SK-N-SH treated with all-trans-retinoic acid at 6 μM for 48 hours (cell line): ENCODE measurements around the gene GPR160.

ENCODE experiments used
- ATAC-seq: fragments of 200-7000 bp; cut with Tn5 transposase; 3 replicates; pipeline ENCODE4 v1.9.1; 2020; ENCODE audit warnings: mild to moderate bottlenecking, moderate library complexity
- ARNTL ChIP-seq: fragments of 450-650 bp; formaldehyde crosslinking; IDR thresholded peaks from 2 replicates; pipeline ENCODE4 v1.5.0; 2020; ENCODE audit warnings: low read depth, mild to moderate bottlenecking, moderate library complexity, borderline replicate concordance
- BACH2 ChIP-seq: fragments of 250-450 bp; sonication (Bioruptor Pico); IDR thresholded peaks from 2 replicates; pipeline ENCODE4 v1.9.0; 2021; ENCODE audit warnings: mild to moderate bottlenecking, borderline replicate concordance
- CSDC2 ChIP-seq: fragments of 250-450 bp; sonication (Bioruptor Pico); IDR thresholded peaks from 2 replicates; pipeline ENCODE4 v1.5.0; 2020; ENCODE audit warnings: mild to moderate bottlenecking, moderate library complexity
- CSRNP3 ChIP-seq: fragments of 250-450 bp; sonication (Bioruptor Pico); IDR thresholded peaks from 2 replicates; pipeline ENCODE4 v1.5.1; 2021; ENCODE audit warnings: mild to moderate bottlenecking, moderate library complexity
- ESRRG ChIP-seq: fragments of 250-450 bp; sonication (Bioruptor Pico); IDR thresholded peaks from 2 replicates; pipeline ENCODE4 v1.6.1; 2021; ENCODE audit warnings: mild to moderate bottlenecking
- GLIS3 ChIP-seq: fragments of 250-450 bp; sonication (Bioruptor Pico); IDR thresholded peaks from 2 replicates; pipeline ENCODE4 v1.5.0; 2020; ENCODE audit warnings: mild to moderate bottlenecking, moderate library complexity
- ISL1 ChIP-seq: fragments of 250-450 bp; sonication (Bioruptor Pico); IDR thresholded peaks from 2 replicates; pipeline ENCODE4 v2.1.2; 2022; ENCODE audit warnings: mild to moderate bottlenecking, moderate library complexity
- OSR1 ChIP-seq: fragments of 250-450 bp; sonication (Bioruptor Pico); IDR thresholded peaks from 2 replicates; pipeline ENCODE4 v1.8.0; 2022; ENCODE audit warnings: moderate library complexity, mild to moderate bottlenecking, inconsistent platforms
- PPARA ChIP-seq: fragments of 250-450 bp; sonication (Bioruptor Pico); IDR thresholded peaks from 2 replicates; pipeline ENCODE4 v1.5.0; 2020; ENCODE audit warnings: mild to moderate bottlenecking, borderline replicate concordance
- RARB ChIP-seq: fragments of 250-450 bp; sonication (Bioruptor Pico); IDR thresholded peaks from 2 replicates; pipeline ENCODE4 v1.8.0; 2021; ENCODE audit warnings: mild to moderate bottlenecking, moderate library complexity
- SNAI2 ChIP-seq: fragments of 250-450 bp; sonication (Bioruptor Pico); IDR thresholded peaks from 2 replicates; pipeline ENCODE4 v1.5.0; 2020; ENCODE audit warnings: mild to moderate bottlenecking, moderate library complexity
- TCF4 ChIP-seq: fragments of 250-450 bp; sonication (Bioruptor Pico); IDR thresholded peaks from 2 replicates; pipeline ENCODE4 v1.8.0; 2021; ENCODE audit warnings: mild to moderate bottlenecking, moderate library complexity, borderline replicate concordance
- TSHZ2 ChIP-seq: fragments of 250-450 bp; sonication (Bioruptor Pico); IDR thresholded peaks from 2 replicates; pipeline ENCODE4 v1.5.0; 2020; ENCODE audit warnings: mild to moderate bottlenecking, moderate library complexity
- ZC3H10 ChIP-seq: fragments of 250-450 bp; sonication (Bioruptor Pico); IDR thresholded peaks from 2 replicates; pipeline ENCODE4 v1.5.1; 2021; ENCODE audit warnings: mild to moderate bottlenecking, moderate library complexity
- ZFP3 ChIP-seq: fragments of 250-450 bp; sonication (Bioruptor Pico); IDR thresholded peaks from 2 replicates; pipeline ENCODE4 v1.5.0; 2020; ENCODE audit warnings: mild to moderate bottlenecking, moderate library complexity
- ZFP30 ChIP-seq: fragments of 450-650 bp; formaldehyde crosslinking; IDR thresholded peaks from 2 replicates; pipeline ENCODE4 v1.5.0; 2022; ENCODE audit warnings: mild to moderate bottlenecking, moderate library complexity
- ZNF565 ChIP-seq: fragments of 450-650 bp; formaldehyde crosslinking; conservative IDR thresholded peaks from 2 replicates; pipeline ENCODE4 v1.5.0; 2020; ENCODE audit warnings: low read depth, mild to moderate bottlenecking, moderate library complexity
- ZNF70 ChIP-seq: fragments of 450-650 bp; formaldehyde crosslinking; IDR thresholded peaks from 2 replicates; pipeline ENCODE4 v1.5.0; 2020; ENCODE audit warnings: mild to moderate bottlenecking, moderate library complexity
- ZNF8 ChIP-seq: fragments of 450-650 bp; formaldehyde crosslinking; IDR thresholded peaks from 2 replicates; pipeline ENCODE4 v1.5.0; 2020; ENCODE audit warnings: mild to moderate bottlenecking, moderate library complexity
- TF ChIP-seq, protein P1 (sequence below): fragments of 250-450 bp; sonication (Bioruptor Pico); IDR thresholded peaks from 2 replicates; pipeline ENCODE4 v1.5.1; 2020; ENCODE audit warnings: low read depth, mild to moderate bottlenecking, moderate library complexity
- TF ChIP-seq, protein P2 (sequence below): fragments of 250-450 bp; sonication (Bioruptor Pico); IDR thresholded peaks from 2 replicates; pipeline ENCODE4 v1.8.0; 2021; ENCODE audit warnings: low read depth, mild to moderate bottlenecking, moderate library complexity, borderline replicate concordance
- TF ChIP-seq, protein P3 (sequence below): fragments of 250-450 bp; sonication (Bioruptor Pico); IDR thresholded peaks from 2 replicates; pipeline ENCODE4 v1.8.0; 2020; ENCODE audit warnings: mild to moderate bottlenecking, moderate library complexity, borderline replicate concordance

The GPR160 gene

DNA sequence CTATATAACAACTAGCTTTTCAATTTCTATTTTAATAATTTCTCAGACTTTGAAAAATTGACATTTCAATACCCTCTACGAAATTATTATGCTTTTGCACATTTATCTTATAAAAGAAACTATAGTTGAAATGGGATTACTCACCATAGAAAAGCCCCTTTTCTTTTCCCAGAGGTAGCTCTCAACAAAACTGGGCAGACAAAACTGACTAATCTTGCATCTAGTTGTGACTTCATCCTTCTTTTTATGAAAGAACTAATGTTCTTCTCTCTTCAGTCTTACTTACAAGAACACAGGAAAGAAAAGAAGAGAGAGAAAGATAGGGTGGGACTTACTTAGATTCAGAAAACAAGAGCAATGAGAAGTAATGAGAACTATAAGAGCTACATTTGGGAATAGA, 61.0 kb downstream of the GPR160 start (continued):
- TF ChIP-seq, protein P1, sequence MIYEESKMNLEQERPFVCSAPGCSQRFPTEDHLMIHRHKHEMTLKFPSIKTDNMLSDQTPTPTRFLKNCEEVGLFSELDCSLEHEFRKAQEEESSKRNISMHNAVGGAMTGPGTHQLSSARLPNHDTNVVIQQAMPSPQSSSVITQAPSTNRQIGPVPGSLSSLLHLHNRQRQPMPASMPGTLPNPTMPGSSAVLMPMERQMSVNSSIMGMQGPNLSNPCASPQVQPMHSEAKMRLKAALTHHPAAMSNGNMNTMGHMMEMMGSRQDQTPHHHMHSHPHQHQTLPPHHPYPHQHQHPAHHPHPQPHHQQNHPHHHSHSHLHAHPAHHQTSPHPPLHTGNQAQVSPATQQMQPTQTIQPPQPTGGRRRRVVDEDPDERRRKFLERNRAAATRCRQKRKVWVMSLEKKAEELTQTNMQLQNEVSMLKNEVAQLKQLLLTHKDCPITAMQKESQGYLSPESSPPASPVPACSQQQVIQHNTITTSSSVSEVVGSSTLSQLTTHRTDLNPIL (CRISPR knock-in tag), result no peak

DNA sequence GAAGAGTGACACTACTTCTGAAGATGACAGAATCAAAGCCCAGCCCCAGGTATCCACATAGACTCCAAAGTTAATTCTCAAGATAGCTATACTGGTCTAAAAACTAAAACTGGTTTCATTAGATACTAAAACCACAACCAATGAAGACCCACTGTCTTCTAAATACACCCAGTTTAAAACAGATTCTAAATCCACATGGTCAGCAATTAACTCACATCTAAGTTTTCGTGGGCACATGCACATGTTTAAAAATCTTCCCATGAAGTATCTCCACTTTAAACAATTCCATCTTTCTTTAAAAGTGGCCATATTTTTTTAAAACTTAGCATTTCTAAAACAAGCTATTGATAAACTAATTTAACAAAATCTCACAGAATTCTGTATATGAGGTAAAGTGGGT, 63.1 kb downstream of the GPR160 start:
- ATAC-seq, result no peak
- no peak for TF ChIP-seq ZFP3
- TF ChIP-seq PPARA (CRISPR knock-in tag), result no peak
- TF ChIP-seq OSR1 (CRISPR knock-in tag), result no peak
- no peak for TF ChIP-seq ZNF8
- TF ChIP-seq CSDC2 (CRISPR knock-in tag), result no peak
- TF ChIP-seq ZFP30 (CRISPR knock-in tag), result no peak
- TF ChIP-seq, protein P2, sequence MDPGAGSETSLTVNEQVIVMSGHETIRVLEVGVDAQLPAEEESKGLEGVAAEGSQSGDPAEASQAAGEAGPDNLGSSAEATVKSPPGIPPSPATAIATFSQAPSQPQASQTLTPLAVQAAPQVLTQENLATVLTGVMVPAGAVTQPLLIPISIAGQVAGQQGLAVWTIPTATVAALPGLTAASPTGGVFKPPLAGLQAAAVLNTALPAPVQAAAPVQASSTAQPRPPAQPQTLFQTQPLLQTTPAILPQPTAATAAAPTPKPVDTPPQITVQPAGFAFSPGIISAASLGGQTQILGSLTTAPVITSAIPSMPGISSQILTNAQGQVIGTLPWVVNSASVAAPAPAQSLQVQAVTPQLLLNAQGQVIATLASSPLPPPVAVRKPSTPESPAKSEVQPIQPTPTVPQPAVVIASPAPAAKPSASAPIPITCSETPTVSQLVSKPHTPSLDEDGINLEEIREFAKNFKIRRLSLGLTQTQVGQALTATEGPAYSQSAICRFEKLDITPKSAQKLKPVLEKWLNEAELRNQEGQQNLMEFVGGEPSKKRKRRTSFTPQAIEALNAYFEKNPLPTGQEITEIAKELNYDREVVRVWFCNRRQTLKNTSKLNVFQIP (CRISPR knock-in tag), result no peak
- no peak for TF ChIP-seq SNAI2 (CRISPR knock-in tag)
- TF ChIP-seq BACH2 (CRISPR knock-in tag), result no peak
- TF ChIP-seq TCF4 (CRISPR knock-in tag), result no peak
- no peak for TF ChIP-seq ARNTL
- TF ChIP-seq ESRRG, result no peak
- no peak for TF ChIP-seq ZNF565 (CRISPR knock-in tag)
- TF ChIP-seq, protein P3, sequence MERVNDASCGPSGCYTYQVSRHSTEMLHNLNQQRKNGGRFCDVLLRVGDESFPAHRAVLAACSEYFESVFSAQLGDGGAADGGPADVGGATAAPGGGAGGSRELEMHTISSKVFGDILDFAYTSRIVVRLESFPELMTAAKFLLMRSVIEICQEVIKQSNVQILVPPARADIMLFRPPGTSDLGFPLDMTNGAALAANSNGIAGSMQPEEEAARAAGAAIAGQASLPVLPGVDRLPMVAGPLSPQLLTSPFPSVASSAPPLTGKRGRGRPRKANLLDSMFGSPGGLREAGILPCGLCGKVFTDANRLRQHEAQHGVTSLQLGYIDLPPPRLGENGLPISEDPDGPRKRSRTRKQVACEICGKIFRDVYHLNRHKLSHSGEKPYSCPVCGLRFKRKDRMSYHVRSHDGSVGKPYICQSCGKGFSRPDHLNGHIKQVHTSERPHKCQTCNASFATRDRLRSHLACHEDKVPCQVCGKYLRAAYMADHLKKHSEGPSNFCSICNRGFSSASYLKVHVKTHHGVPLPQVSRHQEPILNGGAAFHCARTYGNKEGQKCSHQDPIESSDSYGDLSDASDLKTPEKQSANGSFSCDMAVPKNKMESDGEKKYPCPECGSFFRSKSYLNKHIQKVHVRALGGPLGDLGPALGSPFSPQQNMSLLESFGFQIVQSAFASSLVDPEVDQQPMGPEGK (CRISPR knock-in tag), result no peak
- TF ChIP-seq ZC3H10 (CRISPR knock-in tag), result no peak
- no peak for TF ChIP-seq ZNF70 (CRISPR knock-in tag)
- TF ChIP-seq CSRNP3, result no peak
- no peak for TF ChIP-seq GLIS3 (CRISPR knock-in tag)
- TF ChIP-seq, protein P1 (CRISPR knock-in tag), result no peak
- no peak for TF ChIP-seq ISL1

DNA sequence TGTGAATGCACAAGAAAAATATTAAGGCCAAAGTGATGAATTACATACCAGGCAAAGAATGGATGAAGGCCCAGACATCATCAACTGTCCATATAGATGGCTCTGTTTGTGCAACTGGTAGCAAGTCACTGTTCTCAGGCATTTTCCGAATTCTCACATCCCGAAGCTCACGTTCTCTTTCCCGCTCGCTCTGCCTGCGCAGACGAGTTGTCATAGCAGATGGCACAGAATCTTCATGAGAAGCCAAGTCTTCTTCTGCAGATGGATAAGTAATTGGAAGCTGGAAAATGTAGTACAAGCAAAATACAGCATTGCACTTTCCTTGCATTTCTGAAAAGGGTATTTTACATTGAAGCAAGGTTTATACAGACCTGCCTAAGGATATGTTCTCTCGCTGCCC, 64.6 kb downstream of the GPR160 start:
- no peak for TF ChIP-seq ARNTL
- no peak for TF ChIP-seq SNAI2 (CRISPR knock-in tag)
- no peak for TF ChIP-seq ZNF70 (CRISPR knock-in tag)
- TF ChIP-seq ZNF8, result no peak
- TF ChIP-seq RARB (CRISPR knock-in tag), result no peak
- TF ChIP-seq ZFP3, result no peak
- no peak for TF ChIP-seq ISL1
- no peak for TF ChIP-seq ZFP30 (CRISPR knock-in tag)
- no peak for TF ChIP-seq TSHZ2 (CRISPR knock-in tag)
- TF ChIP-seq, protein P3 (CRISPR knock-in tag), result no peak
- TF ChIP-seq OSR1 (CRISPR knock-in tag), result no peak
- no peak for TF ChIP-seq TCF4 (CRISPR knock-in tag)
- no peak for TF ChIP-seq CSDC2 (CRISPR knock-in tag)
- no peak for TF ChIP-seq ZNF565 (CRISPR knock-in tag)
- TF ChIP-seq BACH2 (CRISPR knock-in tag), result no peak
- no peak for TF ChIP-seq GLIS3 (CRISPR knock-in tag)
- no peak for TF ChIP-seq PPARA (CRISPR knock-in tag)
- TF ChIP-seq, protein P2 (CRISPR knock-in tag), result no peak
- TF ChIP-seq, all 23 proteins: peak for 0
- no peak for ATAC-seq
